ENCODE measurements around the gene ANKS1A.

ANKS1A gene

GRCh38 chr6:35094183-35094582 lies 205.1 kb downstream of the ANKS1A start:
- Histone ChIP-seq H3K9me3 (ENCODE audit: control insufficient read depth, insufficient read depth, low read depth, low read length) (no peaks in the 10 kb centered on the region), H3K27ac (ENCODE audit: extremely low read depth, low read depth, low read length) (no peak overlapping the region), H3K36me3 (ENCODE audit: control insufficient read depth in 2 of 2, insufficient read depth in 1 of 2, low read length in 2 of 2) (peaks cover 0 to under 1% of the 10 kb centered on the region in 2 experiments; a peak in 1 of 3 replicates), H3K4me1 (ENCODE audit: control insufficient read depth, insufficient read depth, low read length) (peaks cover 18% of the 10 kb centered on the region), H3K4me3 (ENCODE audit: low read depth, low read length) (no peak overlapping the region)
- TF ChIP-seq ZNF791 (tag by site-specific recombination; IDR thresholded peaks at IDR 0.05): no peak
- no peak for TF ChIP-seq ZNF23 (tag by site-specific recombination; IDR thresholded peaks at IDR 0.05; ENCODE audit: borderline replicate concordance)
- no peak for TF ChIP-seq ZNF404 (tag by site-specific recombination; IDR thresholded peaks at IDR 0.05)
- TF ChIP-seq, protein P1, sequence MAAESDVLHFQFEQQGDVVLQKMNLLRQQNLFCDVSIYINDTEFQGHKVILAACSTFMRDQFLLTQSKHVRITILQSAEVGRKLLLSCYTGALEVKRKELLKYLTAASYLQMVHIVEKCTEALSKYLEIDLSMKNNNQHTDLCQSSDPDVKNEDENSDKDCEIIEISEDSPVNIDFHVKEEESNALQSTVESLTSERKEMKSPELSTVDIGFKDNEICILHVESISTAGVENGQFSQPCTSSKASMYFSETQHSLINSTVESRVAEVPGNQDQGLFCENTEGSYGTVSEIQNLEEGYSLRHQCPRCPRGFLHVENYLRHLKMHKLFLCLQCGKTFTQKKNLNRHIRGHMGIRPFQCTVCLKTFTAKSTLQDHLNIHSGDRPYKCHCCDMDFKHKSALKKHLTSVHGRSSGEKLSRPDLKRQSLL (tag by site-specific recombination; IDR thresholded peaks at IDR 0.05): no peak
- TF ChIP-seq GFI1B (tag by site-specific recombination; IDR thresholded peaks at IDR 0.05): no peak
- TF ChIP-seq SCRT1 (tag by site-specific recombination; IDR thresholded peaks at IDR 0.05; ENCODE audit: borderline replicate concordance): no peak
- no peak for TF ChIP-seq ZNF302 (tag by site-specific recombination; IDR thresholded peaks at IDR 0.05; ENCODE audit: low read depth)
- TF ChIP-seq YY1 (tag by site-specific recombination; IDR thresholded peaks at IDR 0.05): no peak
- ChIA-PET CTCF (interaction anchor here (0.6 to 1.9 kb wide), 4 partner anchors 36 to 107 kb away, joined by 3 to 12 read pairs (median 5); no protein-coding TSS in a partner anchor), POLR2A (no interaction called here)

GRCh38 chr6:35096129-35096862 lies 207.2 kb downstream of the ANKS1A start:
- H3K4me3 ChIP-seq (ENCODE audit: low read depth, low read length): no peak overlapping the region
- POLR2A ChIA-PET: interaction anchor here (0.7 kb wide), 2 partner anchors 208 to 1568 kb away, joined by 3 to 6 read pairs; partner anchors contain the start of gene TAF11
- TF ChIP-seq TCF7L2 (IDR thresholded peaks at IDR 0.05; ENCODE audit: borderline replicate concordance, low read depth, low read length) (no peak), AEBP2 (tag by site-specific recombination; IDR thresholded peaks at IDR 0.05; ENCODE audit: borderline replicate concordance) (no peak), ZNF843 (tag by site-specific recombination; IDR thresholded peaks at IDR 0.05) (peak; percentile 48; the same call in 1 of the 2 replicates), ZNF792 (tag by site-specific recombination; IDR thresholded peaks at IDR 0.05) (no peak), YY2 (tag by site-specific recombination; IDR thresholded peaks at IDR 0.05) (peak; percentile 22; the same call in 1 of the 2 replicates), ZNF521 (tag by site-specific recombination; IDR thresholded peaks at IDR 0.05) (no peak), GLI2 (tag by site-specific recombination; IDR thresholded peaks at IDR 0.05; ENCODE audit: borderline replicate concordance, low read depth) (no peak), ZNF747 (tag by site-specific recombination; IDR thresholded peaks at IDR 0.05) (no peak), YY1 (tag by site-specific recombination; IDR thresholded peaks at IDR 0.05) (no peak), ZNF302 (tag by site-specific recombination; IDR thresholded peaks at IDR 0.05; ENCODE audit: low read depth) (no peak), ZNF624 (tag by site-specific recombination; IDR thresholded peaks at IDR 0.05) (no peak), ZNF394 (tag by site-specific recombination; IDR thresholded peaks at IDR 0.05; ENCODE audit: borderline replicate concordance) (no peak), ZNF202 (tag by site-specific recombination; IDR thresholded peaks at IDR 0.05; ENCODE audit: borderline replicate concordance) (no peak), ZNF701 (tag by site-specific recombination; IDR thresholded peaks at IDR 0.05) (no peak), ZNF280D (tag by site-specific recombination; IDR thresholded peaks at IDR 0.05) (no peak), ZNF692 (tag by site-specific recombination; IDR thresholded peaks at IDR 0.05) (no peak)
- TF ChIP-seq, protein P2, sequence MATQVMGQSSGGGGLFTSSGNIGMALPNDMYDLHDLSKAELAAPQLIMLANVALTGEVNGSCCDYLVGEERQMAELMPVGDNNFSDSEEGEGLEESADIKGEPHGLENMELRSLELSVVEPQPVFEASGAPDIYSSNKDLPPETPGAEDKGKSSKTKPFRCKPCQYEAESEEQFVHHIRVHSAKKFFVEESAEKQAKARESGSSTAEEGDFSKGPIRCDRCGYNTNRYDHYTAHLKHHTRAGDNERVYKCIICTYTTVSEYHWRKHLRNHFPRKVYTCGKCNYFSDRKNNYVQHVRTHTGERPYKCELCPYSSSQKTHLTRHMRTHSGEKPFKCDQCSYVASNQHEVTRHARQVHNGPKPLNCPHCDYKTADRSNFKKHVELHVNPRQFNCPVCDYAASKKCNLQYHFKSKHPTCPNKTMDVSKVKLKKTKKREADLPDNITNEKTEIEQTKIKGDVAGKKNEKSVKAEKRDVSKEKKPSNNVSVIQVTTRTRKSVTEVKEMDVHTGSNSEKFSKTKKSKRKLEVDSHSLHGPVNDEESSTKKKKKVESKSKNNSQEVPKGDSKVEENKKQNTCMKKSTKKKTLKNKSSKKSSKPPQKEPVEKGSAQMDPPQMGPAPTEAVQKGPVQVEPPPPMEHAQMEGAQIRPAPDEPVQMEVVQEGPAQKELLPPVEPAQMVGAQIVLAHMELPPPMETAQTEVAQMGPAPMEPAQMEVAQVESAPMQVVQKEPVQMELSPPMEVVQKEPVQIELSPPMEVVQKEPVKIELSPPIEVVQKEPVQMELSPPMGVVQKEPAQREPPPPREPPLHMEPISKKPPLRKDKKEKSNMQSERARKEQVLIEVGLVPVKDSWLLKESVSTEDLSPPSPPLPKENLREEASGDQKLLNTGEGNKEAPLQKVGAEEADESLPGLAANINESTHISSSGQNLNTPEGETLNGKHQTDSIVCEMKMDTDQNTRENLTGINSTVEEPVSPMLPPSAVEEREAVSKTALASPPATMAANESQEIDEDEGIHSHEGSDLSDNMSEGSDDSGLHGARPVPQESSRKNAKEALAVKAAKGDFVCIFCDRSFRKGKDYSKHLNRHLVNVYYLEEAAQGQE (tag by site-specific recombination; IDR thresholded peaks at IDR 0.05): no peak

More at GRCh38 chr6:35096129-35096862, 207.2 kb downstream of the ANKS1A start:
- CTCF ChIA-PET: interaction anchor here (0.6 to 1.2 kb wide), 3 partner anchors 43 to 144 kb away, joined by 4 to 5 read pairs (median 4); no protein-coding TSS in a partner anchor
- no peak overlapping the region for H3K27ac ChIP-seq (ENCODE audit: extremely low read depth, low read depth, low read length)
- no peaks in the 10 kb centered on the region for H3K9me3 ChIP-seq (ENCODE audit: control insufficient read depth, insufficient read depth, low read depth, low read length)
- no peaks in the 10 kb centered on the region for H3K36me3 ChIP-seq (ENCODE audit: control insufficient read depth in 2 of 2, insufficient read depth in 1 of 2, low read length in 2 of 2)
- peaks cover 18% of the 10 kb centered on the region for H3K4me1 ChIP-seq (ENCODE audit: control insufficient read depth, insufficient read depth, low read length)

Data from HEK293 (cell line).